SK-N-SH (cell line): ENCODE data around the gene COBL.

ENCODE experiments used
- CTCF ChIP-seq: fragments of 200-600 bp; sonication (generic); IDR thresholded peaks from 2 replicates; pipeline ENCODE4 v1.6.1; 2017; ENCODE audit warnings: antibody characterized with exemption, mild to moderate bottlenecking, moderate library complexity
- EP300 ChIP-seq, 2 experiments: IDR thresholded peaks; 2 replicates each; pipeline versions ENCODE4 v1.4.0 to v1.6.1; 2012; ENCODE audit warnings: borderline replicate concordance in 1 of 2, low read depth in 1 of 2, low read length in 1 of 2
- POLR2AphosphoS5 ChIP-seq: IDR thresholded peaks from 2 replicates; pipeline ENCODE4 v1.6.1; 2012; ENCODE audit warnings: low read depth, low read length
- REST ChIP-seq: IDR thresholded peaks from 2 replicates; pipeline ENCODE4 v1.6.1; 2012; ENCODE audit warnings: mild to moderate bottlenecking, low read depth, low read length, moderate library complexity
- RXRA ChIP-seq: IDR thresholded peaks from 2 replicates; pipeline ENCODE4 v1.4.0; 2012; ENCODE audit warnings: low read depth, mild to moderate bottlenecking, borderline replicate concordance

- TF ChIP-seq RXRA: no peak
- TF ChIP-seq REST: no peak
- no peak for TF ChIP-seq POLR2AphosphoS5
- no peak for TF ChIP-seq CTCF
- no peak for TF ChIP-seq EP300 (IDR thresholded peaks at IDR 0.05; ENCODE audit: borderline replicate concordance in 1 of 2, low read depth in 1 of 2, low read length in 1 of 2)
These were observed 141.2 kb downstream of the COBL start for GRCh38 chr7:51175316-51175991.
